BJ (cell line): ENCODE data around the gene HIVEP3. TPM values are rescaled to one million over a fixed set of nuclear protein-coding genes. Genes with fewer than 3 reads are reported as not detected.

ENCODE experiments used
- CTCF ChIA-PET: fragments of 350-600 bp; formaldehyde crosslinking; extraction: SDS; loops from one replicate; lab custom pipeline; 2021; ENCODE audit warnings: antibody characterized with exemption, inconsistent platforms; lab: Yijun Ruan, JAX
- POLR2A ChIA-PET: fragments of 300-600 bp; sonication (Branson Sonifier 250); formaldehyde crosslinking; extraction: SDS; loops from one replicate; lab custom pipeline; 2021; ENCODE audit warnings: antibody characterized with exemption; lab: Charles Lee
- DNase-seq: peaks from one replicate; pipeline ENCODE4 v3.0.0-alpha.2; 2011; ENCODE audit warnings: low read depth
- H3K27me3 ChIP-seq: 2 replicates; pipeline ENCODE4 v1.6.0; 2011; ENCODE audit warnings: low read length; ENCODE audit not compliant: control insufficient read depth, insufficient read depth
- H3K36me3 ChIP-seq: 2 replicates; pipeline ENCODE4 v1.5.1; 2011; ENCODE audit warnings: low read length; ENCODE audit not compliant: control insufficient read depth, insufficient read depth
- H3K4me3 ChIP-seq: 2 replicates; pipeline ENCODE4 v1.5.1; 2011; ENCODE audit warnings: low read depth, mild to moderate bottlenecking, control low read depth, low read length
- polyA plus RNA-seq: library from polyadenylated mRNA; depleted of rRNA; stranded (reverse); fragments of >200 nt; gene quantifications from 2 replicates; pipeline ENCODE4 v1.2.3, GENCODE V29; 2011
- TF ChIP-seq, protein P1 (sequence below): IDR thresholded peaks from 2 replicates; pipeline ENCODE4 v1.5.1; 2011; ENCODE audit warnings: low read depth, mild to moderate bottlenecking, control low read depth, inconsistent platforms, low read length, moderate library complexity; ENCODE audit not compliant: insufficient read depth

The HIVEP3 gene
- polyA plus RNA-seq, 1 experiment: 4.0 TPM

DNA sequence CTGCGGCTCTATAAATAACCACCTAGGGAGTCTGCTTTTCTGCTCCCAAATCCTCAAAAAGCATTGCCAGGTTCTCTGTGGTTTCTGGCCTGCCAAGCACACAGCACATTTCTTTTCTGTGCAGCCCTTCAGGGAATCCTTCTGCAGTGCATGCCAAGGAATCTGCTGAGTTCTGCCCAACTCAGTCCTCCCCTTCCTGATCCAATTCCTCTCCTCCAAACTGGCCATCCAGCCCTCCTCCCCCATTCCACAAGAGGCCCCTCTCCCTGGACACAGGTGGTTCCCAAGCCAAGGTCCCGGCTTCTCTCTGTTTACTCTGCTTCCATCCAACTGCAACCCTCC, 61.8 kb downstream of the HIVEP3 start:
- CTCF ChIA-PET: no interaction called here
- TF ChIP-seq, protein P1, sequence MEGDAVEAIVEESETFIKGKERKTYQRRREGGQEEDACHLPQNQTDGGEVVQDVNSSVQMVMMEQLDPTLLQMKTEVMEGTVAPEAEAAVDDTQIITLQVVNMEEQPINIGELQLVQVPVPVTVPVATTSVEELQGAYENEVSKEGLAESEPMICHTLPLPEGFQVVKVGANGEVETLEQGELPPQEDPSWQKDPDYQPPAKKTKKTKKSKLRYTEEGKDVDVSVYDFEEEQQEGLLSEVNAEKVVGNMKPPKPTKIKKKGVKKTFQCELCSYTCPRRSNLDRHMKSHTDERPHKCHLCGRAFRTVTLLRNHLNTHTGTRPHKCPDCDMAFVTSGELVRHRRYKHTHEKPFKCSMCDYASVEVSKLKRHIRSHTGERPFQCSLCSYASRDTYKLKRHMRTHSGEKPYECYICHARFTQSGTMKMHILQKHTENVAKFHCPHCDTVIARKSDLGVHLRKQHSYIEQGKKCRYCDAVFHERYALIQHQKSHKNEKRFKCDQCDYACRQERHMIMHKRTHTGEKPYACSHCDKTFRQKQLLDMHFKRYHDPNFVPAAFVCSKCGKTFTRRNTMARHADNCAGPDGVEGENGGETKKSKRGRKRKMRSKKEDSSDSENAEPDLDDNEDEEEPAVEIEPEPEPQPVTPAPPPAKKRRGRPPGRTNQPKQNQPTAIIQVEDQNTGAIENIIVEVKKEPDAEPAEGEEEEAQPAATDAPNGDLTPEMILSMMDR: no peak
- no peaks in the 10 kb centered on the region for H3K36me3 ChIP-seq
- H3K4me3 ChIP-seq: no peak overlapping the region
- no peak for DNase-seq
- no peaks in the 10 kb centered on the region for H3K27me3 ChIP-seq
- POLR2A ChIA-PET: no interaction called here

DNA sequence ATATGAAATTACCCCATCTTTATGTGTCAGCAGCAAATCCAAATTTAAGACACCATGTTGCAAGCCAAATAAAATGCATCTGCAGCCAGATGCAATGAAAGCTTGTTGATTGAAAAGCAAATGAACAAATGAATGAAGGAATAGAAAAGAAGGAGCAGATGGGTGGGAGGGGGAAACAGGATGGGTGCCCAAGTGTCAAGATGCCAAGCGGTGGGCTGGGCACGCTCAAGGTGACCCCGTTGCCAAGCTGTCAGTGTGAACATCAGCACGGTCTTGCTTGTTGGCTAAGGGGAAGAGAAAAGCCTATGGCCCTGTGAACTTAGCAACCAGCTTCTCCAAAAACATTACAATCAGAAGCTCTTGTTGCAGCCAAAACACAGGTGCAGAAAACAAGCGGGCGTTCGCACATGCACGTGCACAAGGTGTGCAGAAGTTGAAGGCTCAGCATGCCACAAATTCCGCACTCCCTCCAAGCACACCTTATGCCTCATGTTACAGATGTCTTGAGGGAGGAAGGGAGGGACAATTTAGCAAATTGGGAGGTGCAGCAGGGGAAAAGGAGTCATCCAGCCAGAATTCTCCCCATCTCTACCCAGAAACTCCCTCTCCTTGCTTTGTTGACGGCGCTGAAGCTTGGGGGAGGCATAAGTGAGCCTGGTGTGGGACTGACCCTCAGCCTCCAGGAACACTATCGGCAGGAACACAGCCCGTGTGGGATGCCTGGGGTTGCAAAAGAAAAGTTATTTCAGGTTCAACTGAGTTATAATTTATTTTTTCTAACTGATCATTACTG, 62.4 kb downstream of the HIVEP3 start:
- no peak overlapping the region for H3K4me3 ChIP-seq
- TF ChIP-seq, protein P1: no peak
- ChIA-PET CTCF (interaction anchor here (1.0 kb wide), 1 partner anchor 8 kb away, joined by 3 read pairs; no protein-coding TSS in a partner anchor), POLR2A (no interaction called here)
- H3K27me3 ChIP-seq: no peaks in the 10 kb centered on the region
- no peaks in the 10 kb centered on the region for H3K36me3 ChIP-seq
- no peak for DNase-seq

DNA sequence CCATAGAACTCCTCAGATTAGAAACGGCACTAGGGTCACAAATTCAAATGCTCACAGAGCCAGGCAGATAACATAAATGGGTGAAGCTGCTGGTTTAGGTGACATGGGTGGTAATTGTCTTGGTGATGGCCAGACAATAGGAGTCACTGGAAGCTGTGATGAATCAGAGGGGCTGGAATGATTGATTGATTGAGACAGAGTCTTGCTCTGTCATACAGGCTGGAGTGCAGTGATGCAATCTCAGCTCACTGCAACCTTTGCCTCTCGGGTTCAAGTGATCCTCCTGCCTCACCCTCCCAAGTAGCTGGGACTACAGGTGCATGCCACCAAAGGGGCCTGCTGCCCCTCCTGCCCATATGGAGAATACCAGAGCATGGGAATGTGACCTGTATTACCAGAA, 63.0 kb downstream of the HIVEP3 start:
- no peaks in the 10 kb centered on the region for H3K27me3 ChIP-seq
- no peak for DNase-seq
- CTCF ChIA-PET: interaction anchor here (1.0 kb wide), 1 partner anchor 9 kb away, joined by 3 read pairs; no protein-coding TSS in a partner anchor
- POLR2A ChIA-PET: no interaction called here
- TF ChIP-seq, protein P1: no peak
- no peaks in the 10 kb centered on the region for H3K36me3 ChIP-seq
- no peak overlapping the region for H3K4me3 ChIP-seq

DNA sequence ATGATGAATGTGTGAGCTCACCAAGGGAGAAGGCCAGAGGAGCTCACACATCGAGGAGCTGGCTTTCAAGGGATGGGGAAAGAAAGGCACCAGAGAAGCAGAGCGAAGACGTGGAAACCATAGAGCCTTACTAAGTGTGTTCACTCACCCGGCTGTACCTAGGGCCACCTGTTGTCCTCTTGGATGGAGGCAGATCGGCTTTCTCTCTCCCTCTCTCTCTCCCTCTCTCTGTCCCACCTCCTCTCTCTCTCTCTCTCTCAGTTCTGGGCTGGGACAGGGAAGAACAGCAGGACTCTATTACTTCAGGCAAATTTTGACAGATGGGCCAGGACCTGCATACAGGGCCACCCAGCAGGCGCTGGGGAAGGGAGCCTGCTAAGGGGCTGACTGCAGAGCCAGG, 64.8 kb downstream of the HIVEP3 start:
- TF ChIP-seq, protein P1: no peak
- H3K27me3 ChIP-seq: no peaks in the 10 kb centered on the region
- H3K36me3 ChIP-seq: no peaks in the 10 kb centered on the region
- DNase-seq: no peak
- POLR2A ChIA-PET: no interaction called here
- CTCF ChIA-PET: no interaction called here
- H3K4me3 ChIP-seq: no peak overlapping the region

DNA sequence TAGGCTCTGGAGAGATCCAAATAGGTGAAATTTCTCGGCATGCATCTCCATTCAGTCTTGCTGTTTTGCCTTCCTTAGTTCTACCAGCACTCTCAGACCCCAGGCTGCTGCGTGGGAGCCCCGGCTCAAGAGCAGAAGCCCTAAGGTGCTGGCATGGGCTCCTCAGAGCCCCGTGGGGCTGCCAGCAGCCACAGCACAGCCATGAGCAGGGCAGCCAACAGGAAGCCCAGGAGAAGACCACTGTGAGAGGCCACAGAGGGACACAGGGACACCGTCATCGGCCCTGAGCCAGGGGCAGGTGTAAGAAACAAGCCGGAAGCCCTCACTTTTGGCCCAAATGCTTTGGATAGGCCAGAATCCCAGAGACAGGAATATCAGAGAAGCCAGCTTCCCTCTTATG, 66.6 kb downstream of the HIVEP3 start:
- H3K27me3 ChIP-seq: no peaks in the 10 kb centered on the region
- ChIA-PET CTCF (interaction anchor here (1.3 kb wide), 1 partner anchor 15 kb away, joined by 3 read pairs; no protein-coding TSS in a partner anchor), POLR2A (no interaction called here)
- no peak for DNase-seq
- H3K36me3 ChIP-seq: no peaks in the 10 kb centered on the region
- no peak overlapping the region for H3K4me3 ChIP-seq
- TF ChIP-seq, protein P1: no peak
